Aorta (tissue), 5 donors: ENCODE results near the gene TNFSF18. TPM values are rescaled to one million over a fixed set of nuclear protein-coding genes. Genes with fewer than 3 reads are reported as not detected.
"Not testable (repeated sequence)": the region's sequence is repeated elsewhere in the genome, so short reads cannot be mapped to it uniquely, and the experiment has no call there.

Experiments
- ATAC-seq: fragments of 200-7000 bp; cut with Tn5 transposase; one replicate; pipeline ENCODE4 v1.9.1; 2022; ENCODE audit warnings: moderate library complexity; ENCODE audit not compliant: low FRiP score
- DNase-seq, 2 donors: peaks; one replicate each; pipeline ENCODE4 v3.0.0-alpha.2; 2020
- H3K27ac ChIP-seq, 2 donors: one replicate each; pipeline ENCODE4 v1.5.1; 2013; ENCODE audit warnings: low read length in 2 of 2, mild to moderate bottlenecking in 2 of 2, moderate library complexity in 2 of 2, control low read depth in 1 of 2, inconsistent platforms in 1 of 2, low read depth in 1 of 2
- H3K27me3 ChIP-seq, 2 donors: one replicate each; pipeline ENCODE4 v1.6.1; 2013; ENCODE audit warnings: control low read depth in 1 of 2, low read length in 1 of 2, mild to moderate bottlenecking in 1 of 2, moderate library complexity in 1 of 2; ENCODE audit not compliant: insufficient read depth in 2 of 2, control insufficient read depth in 1 of 2
- H3K36me3 ChIP-seq, 2 donors: one replicate each; pipeline ENCODE4 v1.6.1; 2013; ENCODE audit warnings: control low read depth in 1 of 2, low read length in 1 of 2, mild to moderate bottlenecking in 1 of 2; ENCODE audit not compliant: insufficient read depth in 2 of 2, control insufficient read depth in 1 of 2
- H3K4me1 ChIP-seq, 2 donors: one replicate each; pipeline ENCODE4 v1.6.1; 2013; ENCODE audit warnings: low read length in 2 of 2, control low read depth in 1 of 2, mild to moderate bottlenecking in 1 of 2, moderate library complexity in 1 of 2; ENCODE audit not compliant: insufficient read depth in 2 of 2, control insufficient read depth in 1 of 2
- H3K4me3 ChIP-seq, 2 donors: one replicate each; pipeline ENCODE4 v1.5.1; 2013; ENCODE audit warnings: low read length in 2 of 2, control low read depth in 1 of 2, mild to moderate bottlenecking in 1 of 2
- H3K9me3 ChIP-seq: one replicate; pipeline ENCODE4 v1.6.1; 2013; ENCODE audit warnings: mild to moderate bottlenecking, low read length; ENCODE audit not compliant: control insufficient read depth
- WGBS, 2 donors: extraction: QIAGEN DNeasy Blood & Tissue Kit; methylation state at CpG; one replicate each; pipeline ENCODE4 v1.1.7; 2013; 5-methylcytosine and 5-hydroxymethylcytosine counted together
- intact Hi-C, 2 donors: fragments of 100-400 bp; cut with DNase I; formaldehyde crosslinking; loops; one replicate each; pipeline versions ENCODE4 v1.14.2 to v1.15.0; 2022
- polyA plus RNA-seq, 2 donors: library from polyadenylated mRNA; stranded (reverse); fragments of 200-250 nt; gene quantifications; one replicate each; pipeline ENCODE4 v1.2.3, GENCODE V29; 2013
- total RNA-seq, 2 donors: library from RNA; stranded (reverse); fragmentation: NEBNext Ultra II Directional; extraction: Animal tissue kit (Norgen Biotek cat#: 25700); gene quantifications; one replicate each; pipeline ENCODE4 v1.2.1, GENCODE V29; 2021
- donor health status: healthy with polysubstance abuse.
- donor health status: Bipolar disorder and iron deficiency.
- donor health status: DM: no; HTN: no; CAD: no.
- donor health status: DM: no; HTN: no; CAD: no.
- donor health status: DM: yes; HTN: yes; CAD: no.

Gene TNFSF18
- total and polyA plus RNA-seq, 4 donors: 0.29 to 0.36 TPM; not detected in 2

DNA sequence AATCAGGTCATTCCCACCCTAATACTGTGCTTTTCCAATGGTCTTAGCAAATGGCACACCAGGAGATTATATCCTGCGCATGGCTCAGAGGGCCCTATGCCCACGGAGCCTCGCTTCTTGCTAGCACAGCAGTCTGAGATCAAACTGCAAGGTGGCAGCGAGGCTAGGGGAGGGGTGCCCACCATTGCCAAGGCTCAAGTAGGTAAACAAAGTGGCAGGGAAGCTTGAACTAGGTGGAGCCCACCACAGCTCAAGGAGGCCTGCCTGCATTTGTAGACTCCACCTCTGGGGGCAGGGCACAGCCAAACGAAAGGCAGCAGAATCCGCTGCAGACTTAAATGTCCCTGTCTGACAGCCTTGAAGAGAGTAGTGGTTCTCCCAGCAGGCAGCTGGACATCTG is 23.5 kb upstream of the TNFSF18 start:
- WGBS, 2 donors: 85 to 92% methylated on average over 5 to 6 of the region's 6 CpGs
- intact Hi-C loops, H3K27ac ChIP-seq, H3K36me3 ChIP-seq, H3K9me3 ChIP-seq, ATAC-seq, H3K4me3 ChIP-seq, H3K27me3 ChIP-seq, H3K4me1 ChIP-seq, DNase-seq: not testable (repeated sequence)

DNA sequence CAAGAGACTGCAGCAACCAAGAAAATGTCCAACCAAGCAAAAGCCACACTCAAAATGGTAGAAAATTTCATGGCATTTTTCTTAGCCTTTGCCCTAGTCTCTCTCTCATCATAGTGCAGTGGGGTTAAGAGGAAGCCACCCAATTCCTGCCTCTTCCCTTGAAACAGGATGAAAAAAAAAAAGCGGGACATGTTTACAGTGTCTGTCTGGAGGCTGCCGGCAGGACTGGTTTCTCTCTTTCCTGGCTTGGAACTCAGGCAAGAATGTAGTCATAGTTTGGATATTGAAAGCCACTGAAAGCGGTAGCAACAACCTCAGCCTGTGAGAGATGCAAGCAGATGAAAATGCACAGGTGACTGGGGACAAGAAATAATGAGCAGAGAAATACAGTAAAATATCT is 13.3 kb upstream of the TNFSF18 start:
- 65 to 75% methylated on average over 3 of the region's 3 CpGs for WGBS, 2 donors
- Histone ChIP-seq H3K27ac (no peak overlapping the region), H3K27me3 (no peaks in the 10 kb centered on the region), H3K4me3 (no peak overlapping the region), H3K9me3 (no peaks in the 10 kb centered on the region), H3K4me1 (no peaks in the 10 kb centered on the region), H3K36me3 (no peaks in the 10 kb centered on the region)
- ATAC-seq (no peak), DNase-seq (no peak)
- intact Hi-C loops: no loop called here

- no peaks in the 10 kb centered on the region for H3K36me3 ChIP-seq
- no peaks in the 10 kb centered on the region for H3K4me1 ChIP-seq
- intact Hi-C loops: no loop called here
- H3K27me3 ChIP-seq: no peaks in the 10 kb centered on the region
- DNase-seq: no peak
- ATAC-seq: no peak
- 69 to 85% methylated on average over 1 of the region's 1 CpG for WGBS, 2 donors
- H3K4me3 ChIP-seq: no peak overlapping the region
- no peaks in the 10 kb centered on the region for H3K9me3 ChIP-seq
- no peak overlapping the region for H3K27ac ChIP-seq
Measured at GRCh38 chr1:173063171-173063570, 12.4 kb upstream of the TNFSF18 start.

- H3K4me1 ChIP-seq: no peaks in the 10 kb centered on the region
- H3K4me3 ChIP-seq: no peak overlapping the region
- WGBS, 2 donors: 81 to 83% methylated on average over 1 of the region's 1 CpG
- intact Hi-C loops: no loop called here
- DNase-seq: no peak
- H3K27me3 ChIP-seq: no peaks in the 10 kb centered on the region
- H3K36me3 ChIP-seq: no peaks in the 10 kb centered on the region
- no peaks in the 10 kb centered on the region for H3K9me3 ChIP-seq
- ATAC-seq: no peak
- H3K27ac ChIP-seq: no peak overlapping the region
Measured at GRCh38 chr1:173062150-173062938, 11.6 kb upstream of the TNFSF18 start.

GRCh38 chr1:173058556-173058955 is 7.8 kb upstream of the TNFSF18 start:
- no peaks in the 10 kb centered on the region for H3K4me1 ChIP-seq
- H3K36me3 ChIP-seq: no peaks in the 10 kb centered on the region
- 67 to 83% methylated on average over 1 of the region's 1 CpG for WGBS, 2 donors
- DNase-seq (no peak), ATAC-seq (no peak)
- H3K27me3 ChIP-seq: no peaks in the 10 kb centered on the region
- H3K9me3 ChIP-seq: no peaks in the 10 kb centered on the region
- no peak overlapping the region for H3K27ac ChIP-seq
- no peak overlapping the region for H3K4me3 ChIP-seq
- intact Hi-C loops: no loop called here

DNA sequence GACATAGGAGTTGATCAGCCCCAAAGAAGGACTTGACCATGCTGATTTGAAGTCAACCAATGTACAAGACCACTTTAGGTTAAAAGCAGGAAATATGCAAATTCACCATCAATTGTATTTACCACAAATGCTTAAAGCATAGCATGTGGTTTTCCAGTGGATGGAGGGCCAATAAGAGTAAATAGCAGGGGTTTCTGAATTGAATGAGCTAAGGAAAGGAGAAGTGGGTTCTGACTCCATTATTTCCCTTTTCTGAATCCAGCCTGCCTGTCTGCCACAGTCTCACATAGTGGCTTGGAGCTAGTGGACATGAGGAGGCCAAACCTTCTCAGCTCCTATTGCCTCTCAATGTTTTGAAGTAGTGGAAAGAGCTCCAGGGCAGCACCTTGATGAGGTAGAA is 7.2 kb upstream of the TNFSF18 start:
- intact Hi-C loops: no loop called here
- Histone ChIP-seq H3K27me3 (no peaks in the 10 kb centered on the region), H3K4me3 (no peak overlapping the region), H3K36me3 (no peaks in the 10 kb centered on the region), H3K9me3 (no peaks in the 10 kb centered on the region), H3K4me1 (no peaks in the 10 kb centered on the region), H3K27ac (no peak overlapping the region)
- DNase-seq (no peak), ATAC-seq (no peak)

GRCh38 chr1:173056365-173056764 is 5.6 kb upstream of the TNFSF18 start:
- ATAC-seq (no peak), DNase-seq (no peak)
- intact Hi-C loops: no loop called here
- H3K27ac ChIP-seq: no peak overlapping the region
- H3K9me3 ChIP-seq: no peaks in the 10 kb centered on the region
- H3K4me1 ChIP-seq: no peaks in the 10 kb centered on the region
- WGBS, 2 donors: 90 to 96% methylated on average over 1 of the region's 1 CpG
- H3K27me3 ChIP-seq: no peaks in the 10 kb centered on the region
- H3K36me3 ChIP-seq: no peaks in the 10 kb centered on the region
- no peak overlapping the region for H3K4me3 ChIP-seq

GRCh38 chr1:173052681-173053196 is 2.0 kb upstream of the TNFSF18 start:
- H3K9me3 ChIP-seq: no peaks in the 10 kb centered on the region
- DNase-seq (no peak), ATAC-seq (no peak)
- no peaks in the 10 kb centered on the region for H3K27me3 ChIP-seq
- no peak overlapping the region for H3K4me3 ChIP-seq
- no peak overlapping the region for H3K27ac ChIP-seq
- H3K4me1 ChIP-seq: no peaks in the 10 kb centered on the region
- WGBS, 2 donors: 41 to 58% methylated on average over 4 of the region's 4 CpGs
- intact Hi-C loops: no loop called here
- H3K36me3 ChIP-seq: no peaks in the 10 kb centered on the region

GRCh38 chr1:173049322-173049633 is 1.5 kb downstream of the TNFSF18 start:
- DNase-seq: no peak
- Histone ChIP-seq H3K4me3 (no peak overlapping the region), H3K36me3 (no peaks in the 10 kb centered on the region), H3K4me1 (no peaks in the 10 kb centered on the region), H3K9me3 (no peaks in the 10 kb centered on the region), H3K27ac (no peak overlapping the region), H3K27me3 (no peaks in the 10 kb centered on the region)
- ATAC-seq: no peak
- intact Hi-C loops: no loop called here
